GM12874 (cell line): ENCODE data around the gene HAUS7.

Experiments
- CTCF ChIP-seq: IDR thresholded peaks from 2 replicates; pipeline ENCODE4 v1.5.1; 2011; ENCODE audit warnings: low read depth, mild to moderate bottlenecking, control low read depth, low read length, moderate library complexity; ENCODE audit not compliant: insufficient read depth

The HAUS7 gene

DNA sequence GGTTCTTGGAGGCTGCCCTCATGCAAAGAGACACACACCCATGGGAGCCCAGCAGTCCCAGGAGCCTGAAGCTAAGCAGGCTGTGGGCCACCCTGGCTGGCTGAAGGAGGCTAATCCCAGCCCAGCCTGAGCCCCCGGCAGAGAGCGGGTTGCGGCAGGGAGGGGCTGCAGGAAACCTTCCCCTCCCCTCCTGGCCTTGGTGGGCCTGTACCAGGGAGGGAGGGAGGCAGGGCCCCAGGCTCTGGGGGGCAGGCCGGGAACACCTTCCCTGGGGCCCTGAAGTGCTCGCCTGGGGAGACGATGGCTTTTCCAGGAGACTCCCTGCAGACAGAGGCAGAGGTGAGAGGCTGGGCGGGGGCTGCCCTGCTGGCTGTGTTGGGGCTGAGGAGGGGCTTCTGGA, 28.1 kb upstream of the HAUS7 start:
- TF ChIP-seq CTCF: no peak

DNA sequence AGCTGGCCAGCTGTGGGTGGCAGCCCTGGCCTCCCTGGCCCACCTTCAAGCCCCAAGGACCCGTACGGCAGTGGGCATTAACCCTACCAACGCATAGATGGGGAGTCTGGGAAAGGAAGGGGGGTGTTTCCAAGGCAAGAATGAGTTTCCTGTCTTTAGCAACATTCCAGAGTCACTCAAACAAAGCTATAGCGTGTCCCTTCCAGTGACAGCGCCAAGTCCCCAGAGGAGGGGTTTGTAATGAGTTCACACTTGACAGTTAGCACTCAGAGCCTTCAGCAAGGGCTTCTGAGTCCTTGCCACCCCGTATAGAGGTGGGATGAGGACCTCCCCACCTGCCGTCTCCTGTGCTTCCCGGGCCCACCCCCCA, 26.2 kb upstream of the HAUS7 start:
- TF ChIP-seq CTCF: no peak

DNA sequence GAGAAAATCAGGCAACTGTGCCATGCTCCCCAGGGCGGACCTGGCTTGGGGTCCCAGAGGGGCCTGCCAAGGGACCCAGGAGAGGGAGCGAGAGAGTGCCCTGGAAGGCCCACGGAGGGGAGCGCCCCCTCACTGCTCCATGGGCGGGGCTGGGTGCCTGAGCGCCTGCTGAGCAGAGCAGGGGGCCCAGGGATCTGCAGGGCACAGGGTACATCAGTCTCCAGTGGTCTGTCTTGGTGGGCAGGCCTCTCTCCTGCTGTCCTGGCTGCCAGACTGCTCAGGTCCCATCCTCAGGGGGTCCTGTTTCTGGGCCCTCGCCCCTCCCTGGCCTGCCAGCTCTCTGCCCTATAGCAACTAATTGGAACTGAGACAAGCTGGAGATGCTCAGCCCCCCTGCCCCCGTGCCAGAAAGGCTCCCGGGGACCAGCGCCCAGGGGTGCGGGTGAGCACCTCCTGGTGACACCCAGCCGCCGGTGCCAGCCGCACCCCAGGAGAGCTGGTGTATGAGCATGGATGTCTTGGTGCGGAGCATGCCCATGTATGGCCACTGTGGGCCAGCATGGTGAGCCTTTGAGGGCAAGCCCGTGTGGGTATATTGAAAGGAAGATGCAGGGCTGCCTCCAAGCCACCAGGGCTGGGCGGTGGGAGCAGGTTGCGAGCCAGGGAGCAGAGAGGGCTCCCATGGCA, 25.7 kb upstream of the HAUS7 start:
- TF ChIP-seq CTCF: no peak

GRCh38 chrX:153495362-153495751, 25.0 kb upstream of the HAUS7 start:
- no peak for TF ChIP-seq CTCF

- TF ChIP-seq CTCF: no peak
Observed at GRCh38 chrX:153494541-153495361, 24.4 kb upstream of the HAUS7 start, which contains the start of gene BGN. Gene BGN (plus strand): TSS chrX:153494980. CDS start chrX:153504632, 9,652 bp downstream.

DNA sequence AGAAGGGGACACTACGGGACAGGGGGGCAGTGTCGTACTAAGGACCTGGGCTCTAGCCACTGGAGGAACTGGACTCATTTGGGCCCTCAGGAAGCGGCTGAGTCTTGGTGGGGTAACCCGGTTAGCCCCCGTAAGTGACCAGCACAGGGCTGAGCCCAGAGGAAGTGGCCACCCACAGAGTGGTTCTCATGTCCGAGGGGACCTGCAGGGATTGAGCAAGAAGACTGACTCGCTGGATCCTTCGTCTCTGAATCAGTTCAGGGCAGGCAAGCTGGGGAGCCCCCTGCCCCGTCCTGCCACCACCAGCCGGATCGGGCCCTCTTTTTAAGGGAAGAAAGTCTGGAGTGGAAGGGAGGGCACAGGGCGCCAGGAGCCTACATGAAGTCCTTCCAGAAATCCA, 23.7 kb upstream of the HAUS7 start:
- TF ChIP-seq CTCF: no peak

DNA sequence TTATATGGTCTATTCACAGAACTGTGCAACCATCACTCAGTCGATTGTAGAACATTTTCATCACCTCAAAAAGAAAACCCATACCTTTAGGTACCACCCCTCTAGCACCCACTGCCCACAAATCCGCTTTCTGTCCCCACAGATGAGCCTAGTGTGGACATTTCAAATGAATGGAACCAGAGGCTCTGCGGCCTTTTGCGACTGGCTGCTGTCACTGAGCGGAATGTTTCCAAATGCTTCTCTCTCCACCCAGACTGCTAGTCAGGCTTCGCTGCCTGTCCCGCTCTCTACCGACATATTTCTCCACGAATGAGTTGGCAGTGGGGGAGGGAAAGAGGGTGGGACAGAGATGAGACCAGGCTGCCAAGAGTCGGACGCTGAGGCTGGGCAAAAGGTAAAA, 22.7 kb upstream of the HAUS7 start:
- TF ChIP-seq CTCF: no peak
